ENCODE data around the gene CMIP. TPM values are rescaled to one million over a fixed set of nuclear protein-coding genes. Genes with fewer than 3 reads are reported as not detected.
"Not testable (repeated sequence)": the region's sequence is repeated elsewhere in the genome, so short reads cannot be mapped to it uniquely, and the experiment has no call there.

Gene CMIP
- polyA plus RNA-seq, 12 donors = 11.8 to 43.9 (median 15.9) TPM; not detected in 1

- DNase-seq = peak; percentile 82
Observed at GRCh38 chr16:81737885-81738536, 293.4 kb downstream of the CMIP start.

GRCh38 chr16:81738783-81739496 is 294.3 kb downstream of the CMIP start:
- no peak for DNase-seq

GRCh38 chr16:81739503-81739902 is 294.9 kb downstream of the CMIP start:
- DNase-seq = no peak

- no peak for DNase-seq
Observed at GRCh38 chr16:81740169-81740568, 295.6 kb downstream of the CMIP start.

- DNase-seq = not testable (repeated sequence)
Observed at GRCh38 chr16:81741430-81741770, 296.8 kb downstream of the CMIP start.

- no peak for DNase-seq
Observed at GRCh38 chr16:81744385-81744784, 299.8 kb downstream of the CMIP start.

GRCh38 chr16:81744911-81745310 is 300.3 kb downstream of the CMIP start:
- DNase-seq = no peak

- peak; percentile 65 for DNase-seq
Observed at GRCh38 chr16:81745704-81746558, 301.3 kb downstream of the CMIP start.

- DNase-seq = no peak
Observed at GRCh38 chr16:81746566-81746965, 302.0 kb downstream of the CMIP start.

GRCh38 chr16:81748476-81749198 is 304.0 kb downstream of the CMIP start:
- DNase-seq = no peak

GRCh38 chr16:81752225-81752875 is 307.7 kb downstream of the CMIP start:
- DNase-seq = no peak

- no peak for DNase-seq
Observed at GRCh38 chr16:81752876-81753227, 308.2 kb downstream of the CMIP start.

GRCh38 chr16:81754858-81755257 is 310.2 kb downstream of the CMIP start:
- DNase-seq = no peak

- DNase-seq = no peak
Observed at GRCh38 chr16:81755915-81756614, 311.5 kb downstream of the CMIP start.

GRCh38 chr16:81756615-81757356 is 312.2 kb downstream of the CMIP start:
- no peak for DNase-seq

GRCh38 chr16:81758376-81758775 is 313.8 kb downstream of the CMIP start:
- no peak for DNase-seq

Data from muscle of arm (tissue), 12 donors.